NCI-H146 (cell line): ENCODE measurements around the gene TTC28.

Experiments
- DNase-seq: peaks from one replicate; lab custom pipeline; 2025; lab: John Stamatoyannopoulos, UW

The TTC28 gene

GRCh38 chr22:28021998-28022660, 657.5 kb downstream of the TTC28 start:
- no peak for DNase-seq

DNA sequence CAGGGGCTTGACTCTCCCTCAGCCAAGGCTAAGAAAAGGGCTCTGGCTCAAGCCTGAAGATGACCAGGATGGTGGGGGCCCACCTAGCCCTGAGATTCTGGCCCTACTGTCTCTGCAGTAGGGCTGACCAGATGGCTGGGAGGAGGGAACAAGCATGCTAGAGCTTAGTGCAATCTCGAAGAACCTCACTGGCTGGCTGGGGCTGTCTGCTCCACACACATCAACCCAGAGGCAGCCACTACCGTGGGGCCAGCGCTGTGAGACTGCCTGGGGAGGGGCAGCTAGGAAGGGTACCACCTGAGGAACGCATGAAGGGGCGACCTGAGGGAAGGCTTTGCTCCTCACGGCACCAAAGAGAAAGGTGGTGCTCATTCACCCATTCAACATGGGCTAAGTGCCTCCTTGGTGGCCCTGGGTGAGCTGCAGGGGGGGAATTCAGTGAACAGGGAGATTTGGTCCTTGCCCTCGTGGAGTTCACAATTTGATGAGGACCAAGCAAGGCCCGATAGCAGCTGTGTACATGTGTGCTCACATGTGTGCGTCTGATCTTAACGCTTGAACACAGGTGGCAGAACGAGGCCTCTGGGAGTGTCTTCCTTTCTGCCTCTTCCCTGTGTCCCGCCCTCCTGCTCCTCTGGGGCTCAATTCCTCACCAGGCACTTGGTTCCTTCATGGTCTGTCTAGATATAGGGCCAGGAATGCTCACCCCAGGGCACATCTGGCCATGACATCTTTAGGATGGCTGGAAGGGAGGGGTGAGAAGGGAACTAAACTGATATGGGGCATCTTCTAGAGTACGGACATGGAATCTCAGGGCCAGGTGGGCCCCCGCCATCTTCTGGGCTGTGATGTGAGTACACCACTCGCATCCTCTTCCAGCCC, 658.3 kb downstream of the TTC28 start:
- DNase-seq = no peak

GRCh38 chr22:28019881-28020861, 659.5 kb downstream of the TTC28 start:
- DNase-seq = peak; percentile 63

DNA sequence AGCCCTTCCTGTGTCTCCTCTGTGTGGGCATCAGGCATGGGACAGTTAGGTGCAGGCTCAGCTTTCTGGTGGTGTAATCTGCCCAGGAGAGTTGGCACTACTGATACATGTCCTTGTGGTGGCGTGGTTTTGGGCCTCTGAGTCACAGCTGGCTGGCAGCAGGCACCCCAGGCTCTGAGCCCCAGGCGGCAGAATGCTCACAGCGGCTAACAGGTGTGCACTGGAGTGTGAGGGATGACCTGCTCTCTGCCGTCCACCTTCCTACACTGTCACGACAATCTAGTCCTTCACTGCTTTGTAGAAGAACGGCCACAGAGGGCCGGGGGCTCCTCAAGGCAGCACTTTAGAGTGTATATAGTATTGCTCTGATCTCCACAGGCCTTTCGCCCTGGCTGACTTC, 660.3 kb downstream of the TTC28 start:
- no peak for DNase-seq

DNA sequence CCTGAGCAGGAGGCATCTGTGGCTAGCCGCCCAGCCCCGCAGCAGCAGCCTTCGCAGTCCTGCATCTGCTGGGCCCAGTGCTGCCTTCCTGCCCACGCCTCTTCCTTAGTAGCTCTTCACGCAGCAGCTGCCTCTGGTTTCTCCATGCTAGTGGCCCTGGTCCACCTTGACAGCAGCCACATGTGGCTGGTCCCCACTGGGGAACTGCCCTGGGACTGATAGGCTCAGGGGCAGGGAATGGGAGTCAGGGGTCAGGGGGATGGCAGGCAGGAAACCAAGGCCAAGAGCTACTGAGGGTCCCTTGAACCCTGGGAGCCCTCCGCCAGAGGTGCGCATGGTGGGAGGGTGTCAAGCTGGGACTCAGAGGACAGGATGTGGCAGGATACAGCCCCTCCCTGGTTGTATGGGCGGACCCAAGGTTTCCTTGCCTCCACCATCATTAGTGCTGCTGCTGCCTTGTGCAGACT, 661.1 kb downstream of the TTC28 start:
- DNase-seq = no peak

DNA sequence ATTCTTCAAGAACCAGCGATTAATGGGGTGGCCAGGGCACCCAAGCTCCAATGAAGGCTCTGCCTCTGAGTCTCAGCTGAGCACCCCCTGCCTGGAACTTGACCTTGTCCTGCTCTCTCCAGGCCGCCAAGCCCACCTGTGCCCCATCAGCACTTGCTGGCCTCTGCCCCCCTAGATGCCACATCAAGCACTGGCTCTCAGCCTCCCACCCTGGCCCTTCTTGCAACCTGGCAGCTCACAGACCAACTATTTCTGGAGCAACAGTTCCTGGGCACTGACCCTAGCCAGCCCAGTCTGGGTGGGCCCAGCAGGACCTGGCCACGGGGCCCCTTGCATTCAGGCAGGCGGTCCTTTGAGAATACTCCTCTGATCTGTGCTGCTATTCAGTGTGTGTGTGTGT, 661.8 kb downstream of the TTC28 start:
- DNase-seq = no peak

DNA sequence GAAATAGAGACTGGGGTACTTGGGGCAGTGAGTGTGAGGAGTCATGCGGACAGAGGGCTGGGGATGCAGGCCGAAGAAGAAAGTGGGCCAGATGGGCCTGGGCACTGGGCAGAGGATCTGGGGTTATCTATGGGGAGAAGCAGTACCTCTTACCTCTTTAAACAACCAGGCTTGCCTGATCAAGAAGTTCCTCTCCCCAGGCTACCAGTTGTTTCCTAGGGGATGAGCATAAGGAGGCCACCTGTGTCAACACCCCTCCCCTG, 662.2 kb downstream of the TTC28 start:
- peak; percentile 20 for DNase-seq

GRCh38 chr22:28016781-28017557, 662.7 kb downstream of the TTC28 start:
- no peak for DNase-seq

- no peak for DNase-seq
These were observed 663.7 kb downstream of the TTC28 start for GRCh38 chr22:28015676-28016601.

- DNase-seq = no peak
These were observed 664.6 kb downstream of the TTC28 start for GRCh38 chr22:28015046-28015425.

GRCh38 chr22:28014211-28015045, 665.2 kb downstream of the TTC28 start:
- DNase-seq = peak; percentile 79

DNA sequence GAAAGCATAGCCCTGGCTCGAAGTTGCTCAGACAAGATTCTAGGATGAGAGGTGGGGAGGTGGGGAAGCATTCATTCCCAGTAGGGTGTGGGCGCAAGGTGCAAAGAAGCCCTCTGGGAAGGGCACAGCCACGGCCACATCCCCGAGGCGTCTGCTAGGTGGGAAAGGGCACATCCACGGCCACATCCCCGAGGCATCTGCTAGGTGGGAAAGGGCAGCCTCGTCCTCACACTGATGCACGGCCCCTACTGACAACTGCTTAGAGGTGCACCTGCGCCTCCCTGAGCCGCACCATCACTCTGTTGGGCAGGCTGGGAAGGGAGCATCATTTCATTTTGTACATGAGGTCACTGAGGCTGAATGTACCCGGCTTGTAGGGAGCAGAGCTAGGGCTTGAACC, 666.0 kb downstream of the TTC28 start:
- no peak for DNase-seq

DNA sequence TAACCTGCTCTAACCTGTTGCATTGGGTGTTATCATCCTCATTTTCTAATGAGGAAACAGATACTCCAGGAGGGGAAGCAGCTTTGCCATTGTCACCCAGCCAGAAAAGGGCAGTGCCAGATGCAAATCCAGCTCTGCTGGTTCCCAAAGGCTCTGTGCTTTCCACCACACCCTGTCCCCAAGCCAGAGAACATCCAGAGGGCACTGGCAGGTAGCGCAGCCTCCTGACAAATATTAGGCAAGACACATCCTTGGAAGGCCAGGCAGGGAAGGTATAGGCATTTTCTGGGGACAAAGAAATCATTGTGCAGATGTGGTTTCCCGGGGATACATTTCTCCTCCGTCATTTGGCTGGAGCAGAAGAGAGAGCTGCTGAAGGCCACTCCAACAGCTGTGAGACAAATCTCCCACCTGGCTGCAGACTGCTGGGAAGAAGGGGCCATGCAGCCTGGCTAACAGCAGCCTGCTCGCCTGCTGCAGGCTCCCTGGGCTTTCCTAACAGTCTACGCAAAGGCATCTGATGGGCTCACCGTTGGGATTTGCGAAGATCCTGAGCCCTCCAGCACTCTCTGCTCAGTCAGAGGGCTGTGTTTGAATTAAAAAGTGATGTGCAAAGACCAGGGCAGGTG, 666.7 kb downstream of the TTC28 start:
- no peak for DNase-seq

GRCh38 chr22:28009272-28009827, 670.3 kb downstream of the TTC28 start:
- peak; percentile 47 for DNase-seq

DNA sequence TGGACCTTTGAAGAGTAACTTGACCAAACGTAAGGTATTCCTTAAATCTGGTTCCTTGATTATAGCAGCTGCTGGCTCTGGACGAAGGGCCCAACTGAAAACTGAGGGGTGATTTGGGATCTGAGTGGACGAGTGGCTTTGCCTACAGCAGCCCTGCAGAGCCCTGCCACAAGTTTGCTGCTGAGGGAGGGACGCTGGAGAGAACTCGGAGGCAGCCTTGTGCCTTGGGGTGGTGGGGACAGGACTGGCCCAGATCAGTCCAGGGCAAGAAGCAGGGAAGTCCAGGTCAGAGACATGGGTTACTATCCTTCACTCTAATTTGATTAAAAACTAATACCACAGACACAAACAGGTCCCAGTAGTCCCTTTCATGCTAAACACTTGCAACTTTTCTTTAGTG, 671.0 kb downstream of the TTC28 start:
- DNase-seq = no peak

DNA sequence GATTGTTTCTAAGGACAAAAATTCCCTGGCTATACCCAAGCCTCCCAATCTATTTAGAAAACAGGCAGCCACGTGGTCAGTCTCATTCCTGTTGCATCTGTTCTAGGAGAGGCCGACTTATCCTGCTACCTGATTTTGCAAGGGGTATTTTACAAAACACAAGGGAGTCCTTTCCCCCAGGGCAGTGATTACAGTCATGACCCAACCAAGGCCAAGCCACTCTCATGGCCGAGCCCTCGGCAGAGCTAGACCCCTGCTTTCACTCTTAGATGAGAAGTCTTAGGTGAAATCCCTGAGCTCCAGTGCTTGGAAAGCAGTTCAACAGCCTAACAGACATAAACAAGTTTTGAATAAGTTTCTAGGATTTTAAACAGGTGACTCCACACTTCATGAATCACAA, 671.6 kb downstream of the TTC28 start:
- no peak for DNase-seq

DNA sequence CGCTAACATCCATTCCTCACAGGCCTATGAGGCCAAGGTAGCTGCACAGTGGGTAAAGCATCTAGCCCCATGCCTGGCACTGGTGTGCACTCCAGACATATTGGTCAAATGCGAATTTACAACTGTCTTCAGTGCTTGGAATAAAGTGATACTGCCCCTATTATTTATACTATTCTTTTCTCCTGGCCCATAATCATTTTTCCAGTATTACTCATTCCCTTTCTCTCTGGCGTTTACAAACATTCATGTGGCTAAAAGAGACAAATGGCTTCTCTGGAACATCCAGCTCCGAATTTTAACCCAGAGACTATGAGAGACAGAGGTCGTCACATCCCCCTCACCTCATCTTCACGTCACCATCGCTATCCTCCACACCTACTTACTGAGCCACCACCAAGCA, 673.4 kb downstream of the TTC28 start:
- DNase-seq = no peak

DNA sequence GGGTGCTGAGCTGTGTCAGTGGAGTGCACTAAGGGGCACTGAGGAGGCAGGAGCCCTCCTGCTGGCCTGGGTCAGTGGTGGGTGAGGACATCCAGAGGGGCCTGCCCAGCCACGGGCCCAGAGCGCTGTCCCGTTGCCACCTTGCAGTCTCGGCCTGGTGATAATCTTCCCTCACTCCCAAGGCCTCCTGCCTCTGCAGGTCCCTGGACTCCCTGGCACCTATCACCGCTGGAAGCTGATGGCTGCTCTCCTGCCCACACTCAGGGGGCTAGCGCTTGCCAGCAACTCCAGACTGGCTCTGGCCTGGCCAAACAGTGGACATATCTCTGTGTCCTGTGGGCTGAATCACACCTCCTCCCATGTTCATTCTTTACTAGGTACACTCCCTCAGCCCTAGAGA, 674.1 kb downstream of the TTC28 start:
- DNase-seq = no peak

DNA sequence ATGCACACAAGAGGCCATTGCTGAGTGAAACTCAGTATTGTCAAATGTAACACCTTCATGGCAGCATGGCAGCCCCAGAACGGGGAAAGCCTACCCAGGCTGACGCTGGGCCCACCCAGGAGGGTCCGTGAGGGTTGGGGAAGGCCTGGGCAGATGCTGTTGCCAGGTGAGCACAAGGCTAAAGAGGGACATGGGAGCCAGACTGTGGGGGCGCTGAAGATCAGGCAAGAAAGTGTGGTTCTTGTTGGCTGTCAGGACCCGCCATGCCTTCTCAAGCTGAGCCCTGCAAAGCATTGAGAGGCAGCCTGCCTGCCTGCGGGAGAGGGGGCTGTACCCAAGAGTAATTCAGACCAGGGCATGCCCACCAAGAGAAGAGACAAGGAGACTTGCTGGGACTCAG, 675.6 kb downstream of the TTC28 start:
- no peak for DNase-seq
